ENCODE measurements around the gene HGS. TPM values are rescaled to one million over a fixed set of nuclear protein-coding genes. Genes with fewer than 3 reads are reported as not detected.

Gene HGS
- total RNA-seq, 1 experiment from 2014 or later = 85.0 TPM

DNA sequence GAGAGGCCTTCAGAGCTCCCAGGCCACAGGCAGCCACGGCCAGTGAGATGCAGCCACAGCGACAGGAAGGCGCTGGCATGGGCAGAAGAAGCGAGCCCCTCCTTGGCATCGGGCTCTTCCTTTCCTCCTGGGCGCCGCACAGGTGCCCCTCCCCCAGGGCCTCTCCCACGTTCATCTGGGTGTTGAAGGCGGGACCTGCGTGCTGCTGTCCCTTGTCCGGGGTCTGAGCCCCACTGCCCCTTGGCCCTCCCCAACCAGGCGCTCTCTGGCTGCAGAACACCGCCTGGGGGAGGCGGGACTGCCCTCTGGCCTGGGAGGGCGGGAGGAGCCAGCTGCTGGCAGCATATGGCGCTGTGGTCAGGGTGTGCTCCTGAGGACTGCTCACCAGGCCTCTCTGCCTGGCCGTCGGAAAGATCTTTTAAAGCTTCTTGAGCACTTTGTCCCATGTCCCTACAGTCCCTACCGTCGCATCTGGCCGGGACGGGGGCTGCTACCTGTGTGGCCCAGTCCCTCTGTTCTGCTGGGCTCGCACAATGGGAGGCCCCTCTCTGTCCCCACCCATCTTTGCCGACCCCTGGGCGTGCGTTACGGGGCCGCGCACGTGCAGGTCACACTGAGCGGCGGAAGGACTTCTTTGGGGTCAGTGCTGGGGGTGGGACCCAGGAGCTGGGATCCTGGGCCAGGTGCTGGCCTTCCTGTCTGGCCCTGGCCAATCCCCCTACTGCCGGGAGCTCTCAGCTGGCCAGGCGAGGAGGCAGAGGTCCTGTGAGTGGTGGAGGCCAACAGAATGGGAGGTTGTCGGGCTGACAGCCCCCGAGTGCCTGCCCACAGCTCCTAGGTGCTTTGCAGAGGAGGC lies 30.0 kb downstream of the HGS start:
- DNase-seq (ENCODE audit: low spot score) = no peak
- in situ Hi-C loops (cut with HindIII; ENCODE audit: low sequenced_read_pairs) = no loop called here

DNA sequence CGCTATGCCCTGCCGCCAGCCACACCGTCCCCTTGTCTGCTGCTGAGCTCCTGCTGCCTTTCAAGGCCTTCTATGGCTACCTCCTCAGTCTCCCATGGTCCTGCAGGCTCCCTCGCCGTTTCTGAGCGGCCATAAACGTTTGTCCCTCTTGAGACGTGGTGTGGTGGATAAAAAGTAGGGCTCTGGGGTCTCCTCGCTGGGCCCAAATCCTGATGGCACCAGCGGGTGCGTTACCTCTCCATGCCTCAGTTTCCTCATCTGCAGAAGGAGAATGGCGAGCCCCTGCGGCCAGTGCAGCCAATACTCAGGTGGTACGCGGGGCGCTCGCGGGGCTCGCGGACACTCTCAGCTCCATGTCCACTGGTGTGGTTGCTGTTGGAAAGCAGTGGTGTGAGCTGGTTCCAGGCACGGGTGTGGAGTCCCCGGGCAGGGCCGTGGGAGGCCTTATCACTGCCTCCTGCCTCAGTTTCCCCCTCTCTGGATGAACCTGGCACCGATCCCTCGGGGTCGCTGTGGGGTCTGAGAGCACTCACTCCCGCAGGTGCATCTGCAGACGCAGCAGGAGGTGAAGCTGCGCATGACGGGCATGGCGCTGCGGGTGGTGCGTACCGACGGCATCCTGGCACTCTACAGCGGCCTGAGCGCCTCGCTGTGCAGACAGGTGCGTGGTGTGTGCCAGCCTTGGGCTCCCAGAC lies 30.7 kb downstream of the HGS start:
- no peak for DNase-seq (ENCODE audit: low spot score)
- in situ Hi-C loops (cut with HindIII; ENCODE audit: low sequenced_read_pairs) = no loop called here

DNA sequence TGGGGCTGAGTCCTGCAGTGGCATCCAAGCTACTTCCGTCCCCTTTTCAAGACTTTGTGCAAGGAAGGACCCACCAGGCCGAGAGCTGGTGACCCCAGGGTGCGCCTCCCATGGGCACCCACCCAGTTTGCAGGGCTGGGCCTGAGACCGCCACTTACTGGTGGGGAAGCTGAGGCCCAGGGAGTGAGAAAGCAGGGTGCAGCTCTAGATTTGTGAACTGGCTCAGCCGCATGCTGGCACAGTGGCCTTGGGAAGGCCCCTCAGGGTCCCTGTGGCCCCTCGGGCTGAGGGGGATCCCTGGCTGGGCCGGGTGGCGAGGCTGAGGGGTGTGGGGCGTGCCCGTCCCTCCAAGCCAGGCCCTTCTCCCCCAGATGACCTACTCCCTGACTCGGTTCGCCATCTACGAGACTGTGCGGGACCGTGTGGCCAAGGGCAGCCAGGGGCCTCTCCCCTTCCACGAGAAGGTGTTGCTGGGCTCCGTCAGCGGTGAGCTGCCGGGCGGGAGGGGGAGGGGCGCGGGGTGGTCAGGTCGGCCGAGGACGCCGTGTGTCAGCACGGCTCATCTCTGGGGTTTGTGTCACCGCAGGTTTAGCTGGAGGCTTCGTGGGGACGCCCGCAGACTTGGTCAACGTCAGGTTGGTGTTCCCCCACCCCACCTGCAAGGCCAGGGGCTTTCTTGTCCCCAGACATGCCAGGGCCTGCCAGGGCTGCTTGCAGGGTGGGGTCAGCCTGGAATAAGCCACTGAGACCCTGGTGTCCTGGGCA lies 31.5 kb downstream of the HGS start:
- DNase-seq (ENCODE audit: low spot score) = no peak
- in situ Hi-C loops (cut with HindIII; ENCODE audit: low sequenced_read_pairs) = no loop called here

DNA sequence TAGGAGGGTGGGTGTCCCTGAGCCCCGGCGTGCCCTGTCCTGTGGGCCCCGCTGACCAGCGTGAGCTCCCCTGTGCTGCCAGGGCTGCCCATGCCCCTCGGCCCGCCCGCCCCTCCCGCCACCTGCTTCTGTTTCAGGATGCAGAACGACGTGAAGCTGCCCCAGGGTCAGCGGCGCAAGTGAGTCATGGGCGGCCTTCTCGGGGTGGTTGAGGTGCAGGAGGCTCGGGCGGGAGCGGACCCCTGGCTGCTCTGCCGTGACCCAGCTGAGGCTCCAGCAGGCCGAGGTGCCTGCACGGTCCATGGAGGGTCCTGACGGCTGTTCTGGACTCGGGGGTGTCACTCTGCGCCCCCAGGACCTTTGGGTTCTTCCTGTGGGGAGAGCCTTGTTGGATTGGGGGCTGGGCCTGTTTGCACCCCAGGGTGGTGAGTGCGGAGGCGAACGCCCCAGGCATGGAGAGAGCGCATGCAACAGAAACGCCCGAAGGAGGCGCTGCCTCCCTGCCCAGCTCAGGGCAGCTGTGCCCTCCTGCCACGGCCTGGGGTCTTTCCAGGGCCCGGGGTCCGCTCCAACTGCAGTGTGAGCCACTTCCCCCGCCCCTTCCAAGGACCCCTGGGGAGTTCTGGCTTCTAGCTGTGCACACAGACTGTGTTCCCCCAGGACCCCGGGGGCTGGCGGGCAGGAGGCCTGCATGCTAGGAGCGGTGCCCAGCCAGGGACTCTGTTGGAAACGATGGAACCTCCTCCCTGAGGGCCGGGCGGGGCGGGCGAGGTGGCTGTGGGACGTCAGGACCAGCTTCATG lies 32.3 kb downstream of the HGS start:
- no peak for DNase-seq (ENCODE audit: low spot score)
- in situ Hi-C loops (cut with HindIII; ENCODE audit: low sequenced_read_pairs) = no loop called here

DNA sequence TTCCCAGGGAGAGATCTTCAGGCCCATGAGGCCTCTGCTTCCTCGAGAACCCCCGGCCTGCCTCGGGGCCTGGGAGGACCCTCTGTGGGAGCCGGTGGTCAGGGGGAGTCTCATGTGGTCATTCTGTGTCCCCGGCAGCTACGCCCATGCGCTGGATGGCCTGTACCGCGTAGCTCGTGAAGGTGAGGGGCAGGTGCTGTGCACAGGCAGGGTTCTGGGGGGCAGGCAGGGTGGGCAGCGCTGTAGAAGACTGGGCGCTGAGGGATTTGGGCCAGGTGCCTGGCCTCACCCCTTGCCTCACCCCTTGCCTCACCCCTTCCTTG lies 32.8 kb downstream of the HGS start:
- in situ Hi-C loops (cut with HindIII; ENCODE audit: low sequenced_read_pairs) = no loop called here
- no peak for DNase-seq (ENCODE audit: low spot score)

DNA sequence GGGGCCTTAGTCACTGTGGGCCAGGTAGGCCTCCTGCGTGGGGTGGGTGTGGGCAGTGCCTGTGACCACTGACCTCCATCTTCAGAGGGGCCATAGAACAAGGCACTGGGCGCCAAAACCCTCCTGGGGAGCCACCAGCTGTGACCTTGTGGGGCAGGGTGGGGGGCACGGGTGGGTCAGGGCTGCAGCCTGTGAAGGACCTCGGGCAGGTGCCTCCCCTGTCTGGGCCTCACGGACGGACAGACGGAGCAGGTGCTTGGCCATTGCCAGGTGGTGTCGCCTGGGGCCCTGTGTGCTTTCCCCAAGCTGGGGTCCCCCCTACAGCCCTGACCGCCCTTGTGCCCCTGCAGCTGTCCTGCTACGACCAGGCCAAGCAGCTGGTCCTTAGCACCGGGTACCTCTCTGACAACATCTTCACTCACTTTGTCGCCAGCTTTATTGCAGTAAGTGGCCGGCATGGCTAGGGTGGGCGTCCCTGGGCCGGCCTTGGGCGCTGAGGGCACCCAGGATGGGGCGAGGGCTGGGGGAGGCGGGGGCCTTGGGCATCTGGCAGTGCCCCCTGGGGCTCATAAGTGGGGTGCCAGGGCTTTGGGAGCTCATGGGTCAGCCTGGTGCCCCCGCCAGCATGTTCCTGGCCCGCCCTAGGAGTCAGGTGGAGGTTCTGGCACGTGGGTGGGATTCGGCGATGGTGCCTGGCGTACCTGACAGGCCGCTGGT lies 33.4 kb downstream of the HGS start:
- no peak for DNase-seq (ENCODE audit: low spot score)
- in situ Hi-C loops (cut with HindIII; ENCODE audit: low sequenced_read_pairs) = no loop called here

DNA sequence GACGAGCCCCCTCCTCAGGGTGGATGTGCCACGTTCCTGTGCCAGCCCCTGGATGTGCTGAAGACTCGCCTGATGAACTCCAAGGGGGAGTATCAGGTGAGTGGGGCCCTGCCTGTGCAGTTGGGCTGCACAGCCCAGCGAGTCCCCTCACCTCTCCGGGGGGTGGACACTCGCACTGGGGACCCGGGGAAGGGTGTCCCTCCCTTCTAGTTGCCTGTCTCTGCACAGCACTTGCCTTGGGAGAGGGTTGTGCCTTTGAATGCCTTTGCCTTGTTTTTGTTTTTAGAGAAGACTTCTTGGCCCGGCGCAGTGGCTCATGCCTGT lies 33.9 kb downstream of the HGS start:
- no peak for DNase-seq (ENCODE audit: low spot score)
- in situ Hi-C loops (cut with HindIII; ENCODE audit: low sequenced_read_pairs) = no loop called here

DNA sequence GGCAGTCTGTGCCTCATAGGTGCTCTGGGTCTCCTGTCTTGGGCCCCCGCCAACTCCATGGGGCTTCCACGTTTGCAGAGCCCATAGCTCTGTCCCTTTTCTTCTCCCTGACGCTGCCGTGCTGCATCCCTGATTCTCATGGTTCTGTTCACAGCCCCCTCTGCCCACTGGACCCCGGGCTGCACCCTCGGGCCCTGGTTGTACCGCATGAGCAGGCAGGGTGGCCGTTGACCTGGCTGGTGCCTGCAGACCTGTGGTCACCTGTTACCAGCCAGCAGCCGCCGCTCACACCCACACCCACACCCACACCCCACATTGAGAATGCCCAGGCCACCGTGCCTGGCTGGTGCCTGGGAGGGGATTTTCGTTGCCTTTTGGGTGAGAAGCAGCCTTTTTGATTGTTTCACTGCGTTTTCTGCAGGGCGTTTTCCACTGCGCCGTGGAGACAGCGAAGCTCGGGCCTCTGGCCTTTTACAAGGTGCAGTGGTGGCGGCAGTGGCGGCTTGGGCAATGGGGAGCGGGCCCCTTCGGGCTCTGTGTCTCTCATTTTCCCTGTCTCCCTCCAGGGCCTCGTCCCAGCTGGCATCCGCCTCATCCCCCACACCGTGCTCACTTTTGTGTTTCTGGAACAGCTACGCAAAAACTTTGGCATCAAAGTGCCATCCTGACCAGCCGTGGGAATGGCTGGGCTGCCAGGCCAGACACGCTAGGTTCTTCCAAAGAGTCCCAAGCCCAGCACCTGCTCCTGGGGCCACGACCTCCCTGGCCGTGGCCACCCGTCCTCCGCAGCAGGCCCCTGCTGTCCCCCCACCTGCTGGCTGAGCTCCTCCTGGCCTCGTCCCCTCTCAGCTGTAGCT lies 35.8 kb downstream of the HGS start:
- in situ Hi-C loops (cut with HindIII; ENCODE audit: low sequenced_read_pairs) = no loop called here
- DNase-seq (ENCODE audit: low spot score) = no peak

DNA sequence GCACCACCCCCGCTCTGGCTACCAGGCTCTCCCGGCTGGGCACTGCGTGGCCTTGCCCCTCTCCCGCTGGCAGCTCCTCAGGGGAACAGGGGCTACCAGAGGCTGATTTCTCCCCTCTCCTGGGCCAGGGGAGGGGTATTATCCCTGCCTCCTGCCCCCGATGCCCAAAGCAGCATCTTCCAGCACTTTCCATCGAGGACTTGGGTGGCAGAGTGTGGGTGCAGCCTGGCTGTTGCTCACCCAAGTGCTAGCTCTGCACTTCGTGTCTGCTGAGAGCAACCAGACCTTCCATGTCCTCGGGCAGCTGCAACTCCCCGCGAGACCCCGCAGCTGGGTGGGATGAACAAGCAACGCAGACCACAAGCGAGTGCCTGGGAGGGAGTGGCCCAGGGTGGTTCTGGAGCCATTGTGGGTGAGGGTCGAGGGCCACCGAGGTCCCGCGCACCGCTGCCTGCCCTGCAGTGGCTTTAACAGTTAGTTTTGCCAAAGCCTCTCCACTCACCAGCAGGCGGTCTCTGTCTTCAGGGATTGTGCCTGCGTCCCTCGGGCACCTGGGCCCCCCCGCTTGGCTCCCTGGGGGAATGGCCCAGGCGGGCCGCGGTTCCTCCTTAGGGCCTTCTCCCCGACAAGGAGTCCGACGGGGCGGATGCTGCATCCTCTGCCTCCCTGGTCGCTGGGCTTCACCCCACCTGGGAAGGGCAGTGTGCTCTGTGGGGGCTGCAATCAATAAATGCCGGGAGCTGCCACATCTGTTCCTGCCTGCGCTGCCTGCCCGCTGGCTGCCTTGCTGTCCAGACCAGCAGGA lies 36.7 kb downstream of the HGS start:
- in situ Hi-C loops (cut with HindIII; ENCODE audit: low sequenced_read_pairs) = no loop called here

DNA sequence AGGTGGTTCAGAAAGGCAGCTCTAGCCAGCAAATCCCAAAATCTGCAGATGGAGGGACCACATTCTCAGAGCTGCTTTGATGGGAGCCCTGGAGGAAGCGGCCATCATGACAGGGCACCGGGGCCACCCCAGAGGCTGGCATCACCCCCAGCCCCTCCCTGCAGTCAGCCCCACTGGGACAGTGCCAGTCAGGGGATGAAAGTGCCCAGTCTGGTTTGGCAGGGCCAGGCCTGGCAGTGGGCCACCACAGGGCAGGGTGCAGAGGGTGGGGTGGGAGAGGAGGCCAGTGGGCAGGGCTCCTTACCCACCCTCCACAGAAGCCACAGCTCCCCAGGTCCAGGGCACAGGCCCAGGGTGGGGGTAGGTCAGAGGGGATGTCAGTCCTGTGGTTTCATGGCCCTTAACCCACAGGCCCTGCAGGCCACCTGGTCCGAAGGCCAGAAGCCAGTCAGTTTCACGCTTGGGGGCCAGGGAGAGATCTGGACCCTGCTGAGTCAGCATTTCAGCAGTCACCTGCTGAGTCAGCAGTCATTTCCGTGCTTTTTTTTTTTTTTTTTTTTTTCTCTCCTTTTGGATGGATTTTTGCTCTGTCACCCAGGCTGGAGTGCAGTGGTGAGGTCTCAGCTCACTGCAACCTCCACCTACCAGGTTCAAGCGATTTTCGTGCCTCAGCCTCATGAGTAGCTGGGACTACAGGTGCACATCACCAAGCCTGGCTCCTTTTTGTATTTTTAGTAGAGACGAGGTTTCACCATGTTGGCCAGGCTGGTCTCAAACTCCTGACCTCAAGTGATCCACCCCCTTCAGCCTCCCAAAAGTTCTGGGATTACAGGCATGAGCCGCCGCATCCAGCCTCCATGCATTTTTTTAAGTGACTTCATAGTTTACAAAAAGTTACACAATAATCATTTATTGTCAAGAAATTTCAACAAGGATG lies 38.6 kb downstream of the HGS start:
- DNase-seq (ENCODE audit: low spot score) = no peak
- in situ Hi-C loops (cut with HindIII; ENCODE audit: low sequenced_read_pairs) = no loop called here

More for the DNA sequence above, 36.7 kb downstream of the HGS start:
- DNase-seq (ENCODE audit: low spot score) = no peak

DNA sequence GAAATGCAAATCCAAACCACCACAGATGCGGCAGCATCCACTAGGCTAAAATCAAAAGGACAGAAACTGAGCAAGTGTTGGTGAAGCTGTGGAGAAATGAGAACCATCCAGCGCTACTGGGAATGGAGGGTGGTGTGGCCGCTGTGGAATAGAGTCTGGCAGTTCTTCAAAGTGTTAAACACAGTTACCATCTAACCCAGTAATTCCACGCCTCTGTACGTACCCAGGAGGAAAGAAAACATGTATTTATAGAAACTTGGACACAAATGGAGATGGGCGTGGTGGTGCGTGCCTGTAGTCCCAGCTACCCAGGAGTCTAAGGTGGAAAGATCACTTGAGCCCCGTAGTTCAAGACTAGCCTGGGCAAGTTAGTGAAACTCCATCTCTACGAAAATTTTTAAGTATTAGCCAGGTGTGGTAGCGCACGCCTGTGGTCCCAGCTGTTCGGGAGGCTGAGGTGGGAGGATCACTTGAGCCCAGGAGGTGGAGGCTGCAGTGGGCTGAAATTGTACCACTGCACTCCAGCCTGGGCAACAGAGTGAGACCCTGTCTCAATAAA lies 39.9 kb downstream of the HGS start:
- in situ Hi-C loops (cut with HindIII; ENCODE audit: low sequenced_read_pairs) = no loop called here
- DNase-seq (ENCODE audit: low spot score) = no peak

DNA sequence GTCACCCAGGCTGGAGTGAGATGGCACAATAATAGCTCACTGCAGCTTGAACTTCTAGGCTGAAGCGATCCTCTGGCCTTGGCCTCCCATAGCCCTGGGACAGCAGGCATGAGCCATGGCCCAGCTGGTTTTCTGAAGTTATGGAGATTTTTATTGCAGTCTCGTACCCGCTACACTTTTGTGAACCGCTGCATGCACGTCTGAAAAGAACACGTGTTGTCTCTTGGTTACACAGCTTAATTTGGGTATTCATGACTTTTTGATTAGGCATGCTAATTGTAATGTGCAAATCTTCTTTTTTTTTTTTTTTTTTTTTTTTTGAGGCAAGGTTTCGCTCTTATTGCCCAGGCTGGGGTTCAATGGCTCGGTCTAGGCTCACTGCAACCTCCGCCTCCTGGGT lies 41.6 kb downstream of the HGS start:
- DNase-seq (ENCODE audit: low spot score) = no peak
- in situ Hi-C loops (cut with HindIII; ENCODE audit: low sequenced_read_pairs) = no loop called here

DNA sequence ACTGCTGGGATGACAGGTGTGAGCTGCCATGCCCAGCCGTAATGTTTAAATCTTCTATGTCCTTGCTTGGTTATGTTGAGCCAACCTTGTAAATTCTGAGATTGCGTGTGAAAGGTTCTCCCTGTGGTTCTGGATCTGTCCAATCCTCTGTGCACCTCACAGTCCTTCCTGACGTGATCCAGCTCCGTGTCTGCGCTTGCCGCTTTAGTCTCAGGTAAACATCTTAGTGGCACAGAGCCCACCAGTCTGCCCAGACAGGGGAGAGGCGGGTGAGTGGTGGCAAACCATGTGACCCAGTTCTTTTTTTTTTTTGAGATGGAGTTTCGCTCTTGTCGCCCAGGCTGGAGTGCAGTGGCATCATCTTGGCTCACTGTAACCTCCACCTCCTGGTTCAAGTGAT lies 42.2 kb downstream of the HGS start:
- no peak for DNase-seq (ENCODE audit: low spot score)
- in situ Hi-C loops (cut with HindIII; ENCODE audit: low sequenced_read_pairs) = no loop called here

DNA sequence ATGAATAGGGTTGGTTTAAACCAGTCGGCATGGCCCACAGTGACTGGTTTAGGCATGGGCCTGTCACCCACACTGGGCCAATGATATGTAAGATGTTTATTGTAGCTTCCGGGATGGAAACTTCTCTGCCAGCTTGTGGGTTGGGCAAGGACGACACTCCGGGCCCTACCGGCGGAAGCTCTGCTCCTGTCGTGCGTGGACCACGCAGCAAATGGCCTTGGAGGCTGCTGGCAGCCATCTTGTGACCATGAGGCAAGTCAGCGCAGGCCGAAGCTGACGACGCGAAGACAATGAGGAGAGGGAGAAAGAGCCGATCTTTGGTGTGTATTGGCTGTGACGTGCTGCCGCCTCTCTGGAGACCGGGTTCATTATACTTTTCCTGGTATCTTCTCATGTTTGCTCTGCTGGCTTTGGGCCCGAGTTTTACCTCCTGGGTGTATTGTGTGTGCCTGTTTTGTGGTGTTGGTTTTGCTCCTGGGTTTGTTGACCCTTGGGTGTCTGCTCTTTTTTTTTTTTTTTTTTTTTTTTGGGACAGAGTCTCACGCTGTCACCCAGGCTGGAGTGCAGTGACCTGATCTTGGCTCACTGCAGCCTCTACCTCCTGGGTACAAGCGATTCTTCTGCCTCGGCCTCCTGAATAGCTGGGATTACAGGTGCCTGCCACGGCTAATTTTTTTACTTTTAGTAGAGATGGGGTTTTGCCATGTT lies 43.7 kb downstream of the HGS start:
- DNase-seq (ENCODE audit: low spot score) = no peak
- in situ Hi-C loops (cut with HindIII; ENCODE audit: low sequenced_read_pairs) = no loop called here
